GM12875 (cell line): ENCODE results near the gene HOXB5.
A peak's percentile ranks its signal among the peaks of the same experiment; 100 is the strongest.

Experiments
- H3K4me3 ChIP-seq: one replicate; pipeline ENCODE4 v1.5.1; 2011; ENCODE audit warnings: low read depth, low read length, control low read depth
- CTCF ChIP-seq: IDR thresholded peaks from 2 replicates; pipeline ENCODE4 v1.5.1; 2011; ENCODE audit warnings: low read depth, mild to moderate bottlenecking, control low read depth, inconsistent platforms, low read length, moderate library complexity, borderline replicate concordance; ENCODE audit not compliant: insufficient read depth

Gene HOXB5

DNA sequence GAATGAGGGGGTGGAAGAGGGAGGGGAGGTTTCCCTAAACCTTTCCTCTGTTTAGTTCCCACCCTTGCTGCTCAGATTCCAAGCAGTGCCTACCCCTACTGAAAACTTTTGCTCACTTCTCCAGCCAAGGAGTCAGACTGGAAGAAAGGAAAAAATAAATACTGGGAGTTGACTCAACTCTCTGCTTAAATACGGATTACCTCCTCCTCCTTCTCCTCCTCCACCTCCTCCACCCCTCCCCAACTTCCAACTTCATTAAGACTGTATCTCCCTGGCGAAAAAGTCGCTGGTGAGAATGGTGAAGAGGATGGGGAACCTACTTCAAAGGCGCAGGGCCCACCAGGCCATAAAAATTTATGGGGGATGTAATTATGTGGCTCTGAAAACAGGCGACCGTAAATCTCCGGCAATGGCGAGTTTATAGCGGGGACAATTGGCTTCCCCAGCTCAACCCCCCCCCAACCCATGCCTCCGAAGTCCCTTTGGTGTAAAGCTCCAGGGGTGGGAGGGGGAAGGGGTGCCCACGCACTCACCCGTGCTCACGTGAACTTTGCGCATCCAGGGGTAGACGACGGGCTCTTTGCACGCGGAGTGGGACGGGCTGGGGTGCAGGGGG, 16.1 kb downstream of the HOXB5 start:
- H3K4me3 ChIP-seq: peak overlapping the region; percentile 77
- TF ChIP-seq CTCF: no peak

- TF ChIP-seq CTCF: no peak
- H3K4me3 ChIP-seq: peak overlapping the region; percentile 77
Observed at GRCh38 chr17:48576479-48577309, 16.9 kb downstream of the HOXB5 start.

- H3K4me3 ChIP-seq: no peak overlapping the region
- TF ChIP-seq CTCF: no peak
Observed at GRCh38 chr17:48575673-48576478, 17.7 kb downstream of the HOXB5 start.

- H3K4me3 ChIP-seq: no peak overlapping the region
- no peak for TF ChIP-seq CTCF
Observed at GRCh38 chr17:48575066-48575582, 18.5 kb downstream of the HOXB5 start.

DNA sequence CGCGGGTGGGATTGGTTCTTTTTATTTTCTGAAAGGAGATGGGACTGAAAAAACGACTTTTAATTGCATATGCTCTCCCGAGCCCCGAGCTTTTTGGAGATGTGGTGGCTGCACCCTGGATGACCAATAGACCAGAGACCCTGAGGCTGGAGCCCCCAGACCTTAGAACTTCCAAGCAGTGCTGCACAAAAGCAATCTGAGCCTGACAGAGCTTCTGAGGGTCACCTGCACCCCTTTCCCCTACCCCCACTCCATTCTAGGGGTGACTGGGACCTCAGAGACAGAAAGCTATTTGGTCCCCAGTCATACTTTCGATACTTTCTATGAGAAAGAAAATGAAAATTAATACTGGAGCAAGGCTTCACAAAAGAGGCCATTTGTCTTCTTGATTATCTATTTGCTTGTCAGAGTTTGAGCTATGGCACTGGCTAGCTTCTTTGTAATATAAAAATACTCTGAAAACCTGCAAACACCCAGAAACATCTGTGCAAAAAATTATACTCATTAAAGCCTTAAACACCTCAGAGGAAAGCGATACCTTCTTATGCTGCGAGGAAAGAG, 19.0 kb downstream of the HOXB5 start:
- TF ChIP-seq CTCF: no peak
- H3K4me3 ChIP-seq: no peak overlapping the region

GRCh38 chr17:48571826-48572417, 21.7 kb downstream of the HOXB5 start:
- no peak for TF ChIP-seq CTCF
- no peak overlapping the region for H3K4me3 ChIP-seq
